H1 (cell line): Measurements from ENCODE around the gene SIRT5. TPM values are rescaled to one million over a fixed set of nuclear protein-coding genes. Genes with fewer than 3 reads are reported as not detected.

ENCODE experiments used
- CBX5 ChIP-seq: fragments of 300-800, 300-1000 bp; sonication (generic); IDR thresholded peaks from 2 replicates; pipeline ENCODE4 v1.7.1; 2016; ENCODE audit warnings: antibody characterized with exemption, low read length, low read depth
- CEBPB ChIP-seq: IDR thresholded peaks from 2 replicates; pipeline ENCODE4 v1.6.1; 2012; ENCODE audit warnings: low read depth, low read length
- MAX ChIP-seq: IDR thresholded peaks from 2 replicates; pipeline ENCODE4 v1.6.1; 2012; ENCODE audit warnings: inconsistent platforms
- NRF1 ChIP-seq: IDR thresholded peaks from 2 replicates; pipeline ENCODE4 v1.6.1; 2011; ENCODE audit warnings: mild to moderate bottlenecking, low read depth, low read length, improper control_type of control experiment
- POLR2AphosphoS5 ChIP-seq: IDR thresholded peaks from 2 replicates; pipeline ENCODE4 v1.6.1; 2011; ENCODE audit warnings: low read depth, low read length
- RNF2 ChIP-seq: fragments of 200-900, 300-1000 bp; sonication (generic); IDR thresholded peaks from 2 replicates; pipeline ENCODE4 v1.7.1; 2016; ENCODE audit warnings: borderline replicate concordance, low read depth, mild to moderate bottlenecking, antibody characterized with exemption, low read length; ENCODE audit not compliant: poor library complexity, severe bottlenecking; ENCODE audit errors: missing control alignments
- SP2 ChIP-seq: IDR thresholded peaks from 2 replicates; pipeline ENCODE4 v1.6.1; 2012; ENCODE audit warnings: mild to moderate bottlenecking, low read length, inconsistent platforms
- TEAD4 ChIP-seq: IDR thresholded peaks from 2 replicates; pipeline ENCODE4 v1.6.1; 2012; ENCODE audit warnings: low read depth, low read length, inconsistent platforms, mixed read lengths
- polyA plus RNA-seq, 7 experiments: library from polyadenylated mRNA; depleted of rRNA in 3 of 7; stranded (reverse) in 5 of 7; unstranded in 2 of 7; fragments of >200 nt in 5 of 7; fragments of 200-250 nt in 2 of 7; gene quantifications; 1 replicate in 5 of 7; 2 replicates in 1 of 7; 4 replicates in 1 of 7; pipeline versions ENCODE4 v1.2.1 to v1.2.3, GENCODE V29; 2011 to 2013; ENCODE audit warnings: missing spikeins in 2 of 7, mixed read lengths in 2 of 7
- total RNA-seq: library from RNA; stranded (reverse); fragmentation: NEBNext Ultra II Directional; extraction: Animal tissue kit (Norgen Biotek cat#: 25700); gene quantifications from 2 replicates; pipeline ENCODE4 v1.2.1, GENCODE V29; 2021

The SIRT5 gene
- total and polyA plus RNA-seq, 2 of the 8 experiments (the other 6 are each of a cell fraction or from before 2014, with no cell fraction given) = 7.4 to 14.7 TPM

GRCh38 chr6:13593103-13593502, 18.7 kb downstream of the SIRT5 start (continued):
- TF ChIP-seq TEAD4 (no peak), RNF2 (no peak), SP2 (no peak), MAX (no peak), CBX5 (no peak), POLR2AphosphoS5 (no peak), NRF1 (no peak), CEBPB (no peak)
